Transverse colon (tissue), 4 donors: ENCODE measurements around the gene NDEL1.

Experiments used
- EP300 ChIP-seq: sonication (generic); formaldehyde crosslinking; IDR thresholded peaks from one replicate; pipeline ENCODE4 v1.6.1; 2017; ENCODE audit warnings: antibody characterized with exemption, low read depth
- POLR2A ChIP-seq: fragments of 450-650 bp; IDR thresholded peaks from one replicate; pipeline ENCODE4 v1.6.1; 2016; ENCODE audit warnings: antibody characterized with exemption, mild to moderate bottlenecking, moderate library complexity
- POLR2AphosphoS5 ChIP-seq, 3 donors: sonication (generic); formaldehyde crosslinking; IDR thresholded peaks; one replicate each; pipeline ENCODE4 v1.6.1; 2016; ENCODE audit warnings: antibody characterized with exemption in 3 of 3
- TF ChIP-seq, protein P1 (sequence below), 5 experiments: fragments of 200-600 bp in 3 of 5; fragments of 450-650 bp in 2 of 5; sonication (generic) in 3 of 5; IDR thresholded peaks; 1 replicate in 2 of 5; 2 replicates in 3 of 5; pipeline ENCODE4 v1.5.1; 2016 to 2017; ENCODE audit warnings: antibody characterized with exemption in 5 of 5, inconsistent platforms in 3 of 5, mild to moderate bottlenecking in 2 of 5, moderate library complexity in 1 of 5

DNA sequence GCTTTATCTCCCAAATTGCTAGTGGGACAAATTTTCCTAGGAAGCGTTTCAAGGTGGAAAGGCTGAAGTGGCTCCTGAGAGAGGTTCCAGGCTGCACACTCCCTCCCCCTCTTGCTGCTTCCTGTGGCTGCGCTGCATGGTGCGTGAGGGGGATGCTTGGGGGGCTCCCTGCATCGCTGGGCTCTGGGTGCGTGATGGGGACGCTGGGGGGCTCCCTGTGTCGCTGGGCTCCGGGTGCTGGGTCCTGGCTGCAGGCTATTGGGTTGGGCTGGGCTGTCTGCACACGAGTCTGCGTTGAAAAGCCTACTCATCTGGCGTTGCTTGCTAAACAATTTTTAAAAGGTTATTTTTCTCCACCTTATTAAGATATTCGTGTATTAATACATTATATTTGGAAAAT lies 30.1 kb downstream of the NDEL1 start:
- TF ChIP-seq, protein P1, sequence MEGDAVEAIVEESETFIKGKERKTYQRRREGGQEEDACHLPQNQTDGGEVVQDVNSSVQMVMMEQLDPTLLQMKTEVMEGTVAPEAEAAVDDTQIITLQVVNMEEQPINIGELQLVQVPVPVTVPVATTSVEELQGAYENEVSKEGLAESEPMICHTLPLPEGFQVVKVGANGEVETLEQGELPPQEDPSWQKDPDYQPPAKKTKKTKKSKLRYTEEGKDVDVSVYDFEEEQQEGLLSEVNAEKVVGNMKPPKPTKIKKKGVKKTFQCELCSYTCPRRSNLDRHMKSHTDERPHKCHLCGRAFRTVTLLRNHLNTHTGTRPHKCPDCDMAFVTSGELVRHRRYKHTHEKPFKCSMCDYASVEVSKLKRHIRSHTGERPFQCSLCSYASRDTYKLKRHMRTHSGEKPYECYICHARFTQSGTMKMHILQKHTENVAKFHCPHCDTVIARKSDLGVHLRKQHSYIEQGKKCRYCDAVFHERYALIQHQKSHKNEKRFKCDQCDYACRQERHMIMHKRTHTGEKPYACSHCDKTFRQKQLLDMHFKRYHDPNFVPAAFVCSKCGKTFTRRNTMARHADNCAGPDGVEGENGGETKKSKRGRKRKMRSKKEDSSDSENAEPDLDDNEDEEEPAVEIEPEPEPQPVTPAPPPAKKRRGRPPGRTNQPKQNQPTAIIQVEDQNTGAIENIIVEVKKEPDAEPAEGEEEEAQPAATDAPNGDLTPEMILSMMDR (IDR thresholded peaks at IDR 0.05): no peak
- no peak for TF ChIP-seq POLR2AphosphoS5 (IDR thresholded peaks at IDR 0.05)
- TF ChIP-seq POLR2A: no peak
- no peak for TF ChIP-seq EP300
